GM21447 (cell line): ENCODE measurements around the gene NFYC.

ENCODE experiments used
- ATAC-seq: cut with Tn5 transposase; IDR thresholded peaks from one replicate; pipeline ENCODE4 v1.9.1; 2021; ENCODE audit not compliant: unreplicated experiment

Gene NFYC

DNA sequence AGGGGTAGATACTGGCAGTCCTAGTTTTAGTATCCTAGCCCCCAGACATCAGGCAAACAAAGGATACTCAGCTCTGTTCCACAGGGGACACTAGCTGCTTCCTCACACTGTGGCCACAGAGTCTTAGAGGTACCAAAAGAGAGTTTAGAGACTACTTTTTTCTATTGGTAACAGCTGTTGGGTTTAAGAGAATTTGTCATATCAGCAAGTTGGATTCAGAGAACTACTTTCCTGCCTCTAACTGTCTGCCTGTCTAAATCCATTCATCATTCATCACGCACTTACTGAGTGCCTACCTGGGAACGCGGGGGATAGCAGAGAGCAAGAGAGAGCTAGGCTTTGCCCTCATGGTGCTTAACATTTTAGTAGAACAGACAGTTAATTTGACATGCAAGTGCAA, 65.0 kb downstream of the NFYC start:
- no peak for ATAC-seq

- ATAC-seq: no peak
Observed at GRCh38 chr1:40757084-40757483, 65.6 kb downstream of the NFYC start.

GRCh38 chr1:40758004-40758403, 66.5 kb downstream of the NFYC start:
- ATAC-seq: no peak

GRCh38 chr1:40758578-40759343, 67.3 kb downstream of the NFYC start:
- no peak for ATAC-seq

DNA sequence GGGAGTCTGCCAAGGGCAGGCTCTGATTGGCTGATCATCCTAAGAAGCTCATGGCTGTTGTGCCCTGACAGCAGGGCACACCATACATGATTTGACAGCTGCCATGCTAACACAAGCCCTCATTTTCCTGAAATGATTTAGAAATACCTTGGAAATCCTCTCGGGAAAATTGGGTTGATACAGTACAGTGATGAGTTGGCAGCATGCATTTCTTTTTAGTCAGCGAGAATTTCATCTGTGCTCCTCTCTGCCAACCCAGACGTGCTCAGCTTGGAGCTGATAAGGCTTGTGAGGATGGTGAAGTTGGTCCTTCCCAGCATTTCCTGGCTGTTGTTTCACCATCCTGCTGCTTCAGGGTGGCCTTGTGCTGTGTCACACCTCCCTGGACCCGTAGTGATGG, 69.5 kb downstream of the NFYC start:
- ATAC-seq: no peak

DNA sequence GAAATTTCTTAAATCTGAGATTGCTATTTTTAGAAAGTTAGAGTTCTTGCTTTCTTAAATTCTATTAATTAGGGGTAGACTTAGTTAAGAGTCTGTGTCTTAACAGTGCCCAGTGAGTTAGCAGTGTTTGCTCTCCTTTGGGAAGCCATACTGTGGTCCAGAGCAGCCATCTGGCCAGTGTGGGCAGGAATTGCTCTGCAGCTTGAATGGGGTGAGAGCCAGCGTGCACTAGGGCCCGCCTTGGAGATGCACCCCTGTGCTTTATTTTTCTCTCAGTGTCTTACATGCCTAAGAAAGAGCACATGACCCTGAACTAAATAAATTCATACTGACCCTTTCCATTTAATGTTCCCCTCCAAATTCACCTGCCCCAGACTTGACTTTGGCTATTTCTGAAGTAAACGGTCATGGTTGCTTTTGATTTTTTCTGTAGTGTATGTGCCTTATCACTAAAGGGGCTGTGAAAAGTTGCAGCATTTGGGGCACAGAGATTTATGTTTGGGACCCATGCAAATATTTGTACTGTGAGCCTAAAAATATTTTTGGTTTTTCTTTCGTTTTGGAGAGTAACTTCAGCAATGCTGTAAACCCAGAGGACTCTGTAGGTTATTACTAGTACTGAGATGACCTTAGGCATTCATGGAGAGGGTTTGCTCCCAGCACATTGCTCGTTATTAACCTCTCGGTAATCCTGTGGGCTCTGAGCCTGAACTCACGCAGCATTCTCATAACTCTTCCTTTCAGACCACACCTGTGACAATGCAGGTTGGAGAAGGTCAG, 70.8 kb downstream of the NFYC start:
- ATAC-seq: peak; percentile 62

GRCh38 chr1:40763742-40764532, 72.4 kb downstream of the NFYC start:
- ATAC-seq: no peak

DNA sequence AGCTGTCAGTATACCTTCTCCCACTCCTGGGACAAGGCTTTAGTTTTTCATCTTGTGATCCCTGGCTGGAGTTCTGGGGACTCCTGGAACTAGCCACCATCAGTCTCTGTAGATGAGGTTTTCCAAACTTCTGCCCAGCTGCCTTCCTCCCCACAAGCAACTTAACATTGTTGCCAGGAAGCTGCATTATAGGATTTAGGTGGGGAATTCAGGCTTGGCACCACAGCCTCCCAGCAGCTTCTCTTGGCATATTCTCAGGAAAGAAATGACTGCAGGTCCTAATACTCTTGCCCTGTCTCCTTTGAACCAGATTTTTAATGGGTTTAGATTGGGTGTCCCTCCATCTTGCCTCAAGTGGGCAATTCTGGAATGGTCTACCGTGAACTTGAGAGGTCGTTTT, 73.5 kb downstream of the NFYC start:
- no peak for ATAC-seq

DNA sequence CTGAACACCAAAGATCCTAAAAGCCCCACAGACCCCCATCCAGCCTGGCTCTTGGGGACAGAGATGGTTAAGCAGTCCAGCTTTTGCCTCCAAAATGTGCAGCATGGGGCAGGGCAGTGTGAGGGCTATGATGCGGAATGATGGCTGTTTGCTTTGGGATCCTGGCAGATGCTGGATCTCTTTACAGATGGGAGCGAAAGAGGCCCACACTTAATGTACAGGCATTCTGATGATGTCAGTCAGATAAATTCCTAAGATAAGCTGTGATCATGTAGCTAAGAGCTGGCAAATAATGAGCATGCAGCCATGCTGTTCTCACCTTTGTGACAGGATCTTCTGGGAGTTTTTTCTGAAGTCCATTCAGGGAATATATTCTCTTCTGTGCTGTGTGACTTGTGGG, 74.5 kb downstream of the NFYC start:
- no peak for ATAC-seq

GRCh38 chr1:40766560-40766959, 75.1 kb downstream of the NFYC start:
- ATAC-seq: no peak

GRCh38 chr1:40768146-40768990, 76.9 kb downstream of the NFYC start:
- no peak for ATAC-seq

DNA sequence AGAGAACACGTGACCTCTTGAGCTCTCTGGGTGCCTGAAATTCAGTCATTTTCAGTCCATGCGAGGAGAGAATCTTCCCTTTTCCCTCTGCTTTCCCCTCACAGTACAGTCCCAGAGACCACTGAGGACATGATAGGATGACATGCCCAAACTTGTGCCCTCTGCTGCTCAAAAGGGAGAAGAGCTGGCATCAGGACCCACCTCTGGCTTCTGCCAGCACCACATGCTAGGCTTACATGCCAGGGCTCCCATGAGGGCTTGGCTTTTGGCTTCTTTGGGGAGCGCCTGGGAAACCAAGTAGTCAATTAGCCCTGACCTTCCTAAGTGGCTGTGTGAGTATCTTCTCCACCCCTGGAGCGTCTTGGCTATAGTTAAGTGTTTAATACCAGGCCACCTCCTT, 78.3 kb downstream of the NFYC start:
- ATAC-seq: no peak

DNA sequence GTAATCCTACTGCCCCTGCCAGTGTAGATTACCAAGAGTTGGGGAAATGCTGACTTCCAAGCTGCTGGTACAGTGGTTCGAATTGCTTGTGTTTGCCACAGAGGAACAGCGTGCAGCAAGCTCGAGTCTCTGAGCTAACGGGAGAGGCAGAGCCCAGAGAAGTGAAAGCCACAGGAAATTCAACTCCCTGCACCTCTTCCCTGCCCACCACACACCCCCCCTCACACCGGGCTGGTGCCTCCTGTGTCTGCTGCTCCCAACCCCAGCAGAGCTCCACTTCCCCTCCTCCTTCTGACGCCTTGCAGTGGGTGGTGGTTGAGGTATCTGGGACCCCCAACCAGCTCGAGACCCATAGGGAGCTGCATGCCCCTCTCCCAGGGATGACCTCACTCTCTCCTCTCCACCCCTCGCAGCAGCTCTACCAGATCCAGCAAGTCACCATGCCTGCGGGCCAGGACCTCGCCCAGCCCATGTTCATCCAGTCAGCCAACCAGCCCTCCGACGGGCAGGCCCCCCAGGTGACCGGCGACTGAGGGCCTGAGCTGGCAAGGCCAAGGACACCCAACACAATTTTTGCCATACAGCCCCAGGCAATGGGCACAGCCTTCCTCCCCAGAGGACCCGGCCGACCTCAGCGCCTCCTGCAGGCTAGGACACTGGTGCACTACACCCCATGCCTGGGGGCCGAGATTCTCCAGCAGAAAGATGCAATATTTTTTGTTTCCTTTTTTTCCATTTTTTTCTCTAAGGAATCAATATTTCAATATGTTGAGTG, 79.0 kb downstream of the NFYC start:
- ATAC-seq: no peak

GRCh38 chr1:40772146-40772955, 80.8 kb downstream of the NFYC start:
- no peak for ATAC-seq

- ATAC-seq: no peak
Observed at GRCh38 chr1:40773748-40774265, 82.3 kb downstream of the NFYC start.

DNA sequence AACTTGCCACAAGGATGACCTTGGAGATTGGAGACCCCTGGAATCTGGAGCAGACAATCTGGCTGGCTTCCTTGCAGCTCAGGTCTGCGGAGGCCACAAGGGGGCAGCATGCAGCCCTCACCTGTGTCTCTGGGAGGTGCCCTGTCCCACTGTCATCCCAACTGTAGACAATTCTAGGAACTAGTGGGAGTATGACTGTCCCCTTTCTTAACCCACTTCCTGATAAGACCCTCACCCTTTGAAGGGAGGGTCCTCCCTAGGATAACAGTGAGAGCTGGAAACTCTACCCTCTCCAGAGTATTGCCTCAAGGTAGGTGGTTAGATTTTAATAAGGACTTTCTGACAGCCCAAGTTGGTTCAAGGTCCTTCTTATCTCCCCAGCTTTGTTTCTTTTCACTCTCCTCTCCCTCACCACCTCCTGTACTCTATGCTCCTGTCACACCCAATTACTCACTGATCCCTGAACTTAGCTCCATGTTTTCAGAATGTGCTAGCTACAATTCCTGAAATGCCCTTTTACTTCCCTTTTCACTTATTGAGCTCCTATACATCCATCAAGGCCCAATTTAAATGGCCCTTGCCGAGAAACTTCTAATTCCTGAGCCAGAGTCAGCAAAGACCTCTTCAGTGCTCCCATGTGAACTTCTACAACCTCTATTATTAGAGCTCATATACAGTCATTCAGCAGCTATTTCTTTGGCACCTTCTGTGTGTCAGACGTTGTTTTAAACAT, 82.9 kb downstream of the NFYC start:
- no peak for ATAC-seq

GRCh38 chr1:40776236-40777072, 85.0 kb downstream of the NFYC start:
- ATAC-seq: no peak
